ENCODE results near the gene FOXD2. TPM values are rescaled to one million over a fixed set of nuclear protein-coding genes. Genes with fewer than 3 reads are reported as not detected.
"Not testable (repeated sequence)": the region's sequence is repeated elsewhere in the genome, so short reads cannot be mapped to it uniquely, and the experiment has no call there.

FOXD2 gene
- polyA plus RNA-seq, 3 donors = 6.0 to 9.0 (median 6.8) TPM

- DNase-seq (ENCODE audit: extremely low read depth in 1 of 11, low read depth in 9 of 11, low spot score in 4 of 11) = no peak
Measured at GRCh38 chr1:47445823-47446550, 8.1 kb downstream of the FOXD2 start.

GRCh38 chr1:47448462-47449222, 10.8 kb downstream of the FOXD2 start:
- DNase-seq (ENCODE audit: extremely low read depth in 1 of 11, low read depth in 9 of 11, low spot score in 4 of 11) = no peak

- no peak for DNase-seq (ENCODE audit: extremely low read depth in 1 of 11, low read depth in 9 of 11, low spot score in 4 of 11)
Measured at GRCh38 chr1:47449822-47450552, 12.1 kb downstream of the FOXD2 start.

- DNase-seq (ENCODE audit: extremely low read depth in 1 of 11, low read depth in 9 of 11, low spot score in 4 of 11) = no peak
Measured at GRCh38 chr1:47450606-47451005, 12.8 kb downstream of the FOXD2 start.

- DNase-seq (ENCODE audit: extremely low read depth in 1 of 11, low read depth in 9 of 11, low spot score in 4 of 11) = no peak
Measured at GRCh38 chr1:47452426-47452825, 14.6 kb downstream of the FOXD2 start.

- DNase-seq (ENCODE audit: extremely low read depth in 1 of 11, low read depth in 9 of 11, low spot score in 4 of 11) = not testable (repeated sequence)
Measured at GRCh38 chr1:47453910-47454309, 16.1 kb downstream of the FOXD2 start.

GRCh38 chr1:47456250-47456649, 18.4 kb downstream of the FOXD2 start:
- no peak for DNase-seq (ENCODE audit: extremely low read depth in 1 of 11, low read depth in 9 of 11, low spot score in 4 of 11)

- DNase-seq (ENCODE audit: extremely low read depth in 1 of 11, low read depth in 9 of 11, low spot score in 4 of 11) = not testable (repeated sequence)
Measured at GRCh38 chr1:47457547-47457946, 19.7 kb downstream of the FOXD2 start.

- DNase-seq (ENCODE audit: extremely low read depth in 1 of 11, low read depth in 9 of 11, low spot score in 4 of 11) = no peak
Measured at GRCh38 chr1:47459253-47459788, 21.5 kb downstream of the FOXD2 start.

GRCh38 chr1:47460040-47460439, 22.2 kb downstream of the FOXD2 start:
- no peak for DNase-seq (ENCODE audit: extremely low read depth in 1 of 11, low read depth in 9 of 11, low spot score in 4 of 11)

- DNase-seq (ENCODE audit: extremely low read depth in 1 of 11, low read depth in 9 of 11, low spot score in 4 of 11) = no peak
Measured at GRCh38 chr1:47460456-47460855, 22.6 kb downstream of the FOXD2 start.

GRCh38 chr1:47465605-47466004, 27.8 kb downstream of the FOXD2 start:
- no peak for DNase-seq (ENCODE audit: extremely low read depth in 1 of 11, low read depth in 9 of 11, low spot score in 4 of 11)

- peak in 5 of 11 donors; percentile 19 to 46 (median 33) for DNase-seq (ENCODE audit: extremely low read depth in 1 of 11, low read depth in 9 of 11, low spot score in 4 of 11)
Measured at GRCh38 chr1:47468709-47469389, 31.0 kb downstream of the FOXD2 start.

- no peak for DNase-seq (ENCODE audit: extremely low read depth in 1 of 11, low read depth in 9 of 11, low spot score in 4 of 11)
Measured at GRCh38 chr1:47469390-47469759, 31.5 kb downstream of the FOXD2 start.

GRCh38 chr1:47469910-47470309, 32.1 kb downstream of the FOXD2 start:
- no peak for DNase-seq (ENCODE audit: extremely low read depth in 1 of 11, low read depth in 9 of 11, low spot score in 4 of 11)

- no peak for DNase-seq (ENCODE audit: extremely low read depth in 1 of 11, low read depth in 9 of 11, low spot score in 4 of 11)
Measured at GRCh38 chr1:47471163-47471562, 33.3 kb downstream of the FOXD2 start.

GRCh38 chr1:47474278-47475193, 36.7 kb downstream of the FOXD2 start:
- no peak for DNase-seq (ENCODE audit: extremely low read depth in 1 of 11, low read depth in 9 of 11, low spot score in 4 of 11)

- DNase-seq (ENCODE audit: extremely low read depth in 1 of 11, low read depth in 9 of 11, low spot score in 4 of 11) = no peak
Measured at GRCh38 chr1:47477595-47478080, 39.8 kb downstream of the FOXD2 start.
